ENCODE data around the gene LCN1. TPM values are rescaled to one million over a fixed set of nuclear protein-coding genes. Genes with fewer than 3 reads are reported as not detected.

LCN1 gene
- total and polyA plus RNA-seq, 2 of the 8 experiments (the other 6 are each of a cell fraction or from before 2014, with no cell fraction given): not detected

GRCh38 chr9:135504262-135505243 lies 16.7 kb upstream of the LCN1 start (continued):
- TF ChIP-seq RNF2 (IDR thresholded peaks at IDR 0.05; ENCODE audit: borderline replicate concordance, low read depth, low read length, missing control alignments, poor library complexity, severe bottlenecking) (no peak), GTF2F1 (IDR thresholded peaks at IDR 0.05; ENCODE audit: borderline replicate concordance, low read depth, low read length) (no peak), MAX (IDR thresholded peaks at IDR 0.05) (peak; percentile 50), EP300 (IDR thresholded peaks at IDR 0.05; ENCODE audit: borderline replicate concordance in 1 of 2, low read depth in 2 of 2, low read length in 2 of 2) (no peak), JUN (IDR thresholded peaks at IDR 0.05; ENCODE audit: low read depth, low read length) (no peak), CBX5 (IDR thresholded peaks at IDR 0.05; ENCODE audit: low read depth, low read length) (no peak), RAD21 (IDR thresholded peaks at IDR 0.05 in 1 of 2, conservative IDR thresholded peaks at IDR 0.05 in 1 of 2; ENCODE audit: low read depth in 2 of 2, low read length in 2 of 2) (peak; percentile 47 to 68; a peak in 3 of 4 replicates)

All from H1 (cell line).